ENCODE results near the gene PAK2. TPM values are rescaled to one million over a fixed set of nuclear protein-coding genes. Genes with fewer than 3 reads are reported as not detected.
"Not testable (repeated sequence)": the region's sequence is repeated elsewhere in the genome, so short reads cannot be mapped to it uniquely, and the experiment has no call there.

PAK2 gene
- total RNA-seq, 1 experiment from 2014 or later = 26.7 TPM

- DNase-seq (ENCODE audit: low read depth, low spot score) = peak; percentile 88
- in situ Hi-C loops (cut with HindIII; ENCODE audit: low pct_unique_long_range_greater_than_20kb, low sequenced_read_pairs) = no loop called here
Measured at GRCh38 chr3:196867507-196868296, 128.0 kb downstream of the PAK2 start, which contains the start of gene SENP5. TSS of gene SENP5 (plus strand) at chr3:196867920. CDS start at chr3:196885182, 17,262 bp downstream.

GRCh38 chr3:196868297-196868661 lies 128.6 kb downstream of the PAK2 start:
- in situ Hi-C loops (cut with HindIII; ENCODE audit: low pct_unique_long_range_greater_than_20kb, low sequenced_read_pairs) = no loop called here
- DNase-seq (ENCODE audit: low read depth, low spot score) = peak; percentile 21

- no peak for DNase-seq (ENCODE audit: low read depth, low spot score)
- in situ Hi-C loops (cut with HindIII; ENCODE audit: low pct_unique_long_range_greater_than_20kb, low sequenced_read_pairs) = no loop called here
Measured at GRCh38 chr3:196872316-196872715, 132.7 kb downstream of the PAK2 start.

- in situ Hi-C loops (cut with HindIII; ENCODE audit: low pct_unique_long_range_greater_than_20kb, low sequenced_read_pairs); DNase-seq (ENCODE audit: low read depth, low spot score): not testable (repeated sequence)
Measured at GRCh38 chr3:196874511-196875094, 134.9 kb downstream of the PAK2 start.

DNA sequence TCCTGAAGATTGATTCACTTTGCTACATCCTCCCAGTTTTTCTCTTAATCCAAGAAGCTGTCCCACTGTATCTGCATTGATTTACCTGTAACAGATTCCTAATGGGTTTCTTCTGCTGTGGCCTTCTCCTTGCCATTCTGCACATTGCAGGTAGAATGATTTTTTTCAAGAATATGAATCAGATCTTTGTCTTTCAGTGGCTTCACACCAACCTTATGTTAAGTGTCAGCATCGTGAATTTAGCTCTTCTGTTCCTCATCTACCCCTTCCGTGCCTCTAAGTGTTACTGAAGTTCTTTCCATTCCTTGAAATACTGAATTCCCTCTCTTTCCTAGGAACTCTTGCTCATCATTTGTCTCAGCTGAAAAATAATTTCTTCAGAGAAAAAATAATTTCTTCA lies 135.6 kb downstream of the PAK2 start:
- in situ Hi-C loops (cut with HindIII; ENCODE audit: low pct_unique_long_range_greater_than_20kb, low sequenced_read_pairs) = no loop called here

More for the DNA sequence above, 135.6 kb downstream of the PAK2 start:
- DNase-seq (ENCODE audit: low read depth, low spot score) = no peak

Small RNA genes lying within 50 kb of the gene (small RNA-seq; reads per million reads assigned to genes)
- gene RNU4-89P (0 to 0.05 reads per million in 2 experiments), gene RNU6-42P (0.04 to 0.24 reads per million in 2 experiments), gene RNU6-646P (0 reads per million in 2 experiments)

Other genes with a start within 250 kb of the PAK2 start
- gene RNF168, start 236.1 kb upstream of the PAK2 start, total RNA-seq (2014; rRNA removed; shearing (Covaris generic)) = 7.1 and 7.7 TPM in 2 replicates
- not detected in 2 replicates for gene SMCO1, start 224.5 kb upstream of the PAK2 start, total RNA-seq (2014; rRNA removed; shearing (Covaris generic))
- gene WDR53, start 171.3 kb upstream of the PAK2 start, total RNA-seq (2014; rRNA removed; shearing (Covaris generic)) = 6.6 and 7.1 TPM in 2 replicates
- gene FBXO45, start 171.2 kb upstream of the PAK2 start, total RNA-seq (2014; rRNA removed; shearing (Covaris generic)) = 14.0 and 15.8 TPM in 2 replicates
- gene NRROS, start 100.2 kb upstream of the PAK2 start, total RNA-seq (2014; rRNA removed; shearing (Covaris generic)) = 3.2 and 6.2 TPM in 2 replicates
- gene CEP19, start 27.6 kb upstream of the PAK2 start, total RNA-seq (2014; rRNA removed; shearing (Covaris generic)) = 4.5 and 6.7 TPM in 2 replicates
- 51.5 and 58.9 TPM in 2 replicates for gene PIGX, start 27.5 kb upstream of the PAK2 start, total RNA-seq (2014; rRNA removed; shearing (Covaris generic))
- 40.0 and 41.9 TPM in 2 replicates for gene SENP5, start 128.1 kb downstream of the PAK2 start, total RNA-seq (2014; rRNA removed; shearing (Covaris generic))
- gene NCBP2, start 202.7 kb downstream of the PAK2 start, total RNA-seq (2014; rRNA removed; shearing (Covaris generic)) = 90.4 and 94.8 TPM in 2 replicates
- 1.2 TPM in 2 replicates for gene PIGZ, start 229.0 kb downstream of the PAK2 start, total RNA-seq (2014; rRNA removed; shearing (Covaris generic))

Data from SK-MEL-5 (cell line).